KMS-11 (cell line): ENCODE results near the gene LGI2.

Experiments used
- H2AFZ ChIP-seq: fragments of 200-600 bp; sonication (generic); 2 replicates; pipeline ENCODE4 v1.6.1; 2016; ENCODE audit warnings: antibody characterized with exemption, mixed run types, low read depth
- H3K27ac ChIP-seq: fragments of 200-600 bp; sonication (generic); 2 replicates; pipeline ENCODE4 v1.6.1; 2016; ENCODE audit warnings: mild to moderate bottlenecking, mixed run types
- H3K27me3 ChIP-seq: fragments of 200-600 bp; sonication (generic); 2 replicates; pipeline ENCODE4 v1.6.1; 2017; ENCODE audit warnings: mild to moderate bottlenecking, low read depth, mixed run types, moderate library complexity; ENCODE audit not compliant: insufficient read depth
- H3K36me3 ChIP-seq: fragments of 200-600 bp; sonication (generic); 2 replicates; pipeline ENCODE4 v1.6.1; 2017; ENCODE audit warnings: mild to moderate bottlenecking, mixed run types; ENCODE audit not compliant: insufficient read depth
- H3K4me1 ChIP-seq: fragments of 200-600 bp; sonication (generic); 2 replicates; pipeline ENCODE4 v1.6.1; 2016; ENCODE audit warnings: mild to moderate bottlenecking, low read depth, mixed run types; ENCODE audit not compliant: poor library complexity, severe bottlenecking
- H3K4me2 ChIP-seq: fragments of 200-600 bp; sonication (generic); 2 replicates; pipeline ENCODE4 v1.7.0; 2016; ENCODE audit warnings: mild to moderate bottlenecking, mixed run types
- H3K4me3 ChIP-seq: fragments of 200-600 bp; sonication (generic); IDR thresholded peaks from 2 replicates; pipeline ENCODE4 v1.6.1; 2017; ENCODE audit warnings: low read depth, low read length, mixed read lengths; ENCODE audit not compliant: insufficient read depth
- H3K79me2 ChIP-seq: fragments of 200-600 bp; sonication (generic); 2 replicates; pipeline ENCODE4 v1.6.1; 2016; ENCODE audit warnings: low read depth, mixed run types; ENCODE audit not compliant: insufficient read depth
- H3K9ac ChIP-seq: fragments of 200-600 bp; sonication (generic); 2 replicates; pipeline ENCODE4 v1.6.1; 2016; ENCODE audit warnings: mild to moderate bottlenecking, mixed run types
- H4K20me1 ChIP-seq: fragments of 200-600 bp; sonication (generic); 2 replicates; pipeline ENCODE4 v1.6.1; 2016; ENCODE audit warnings: mild to moderate bottlenecking, mixed run types; ENCODE audit not compliant: insufficient read depth
- CTCF ChIP-seq: fragments of 200-600 bp; sonication (generic); conservative IDR thresholded peaks from 2 replicates; pipeline ENCODE4 v1.6.1; 2017; ENCODE audit warnings: low read depth, mild to moderate bottlenecking, antibody characterized with exemption, low read length, moderate library complexity, mixed read lengths

LGI2 gene

GRCh38 chr4:25061602-25062001, 30.9 kb upstream of the LGI2 start:
- Histone ChIP-seq H3K79me2 (no peaks in the 10 kb centered on the region), H3K27me3 (no peaks in the 10 kb centered on the region), H4K20me1 (no peaks in the 10 kb centered on the region), H3K4me1 (peaks cover 5% of the 10 kb centered on the region), H3K36me3 (no peaks in the 10 kb centered on the region), H3K4me2 (no peak overlapping the region), H3K4me3 (no peak overlapping the region), H3K9ac (no peak overlapping the region), H3K27ac (no peak overlapping the region), H2AFZ (no peak overlapping the region)
- TF ChIP-seq CTCF = no peak

- H3K4me1 ChIP-seq = peaks cover 5% of the 10 kb centered on the region
- no peak overlapping the region for H3K4me3 ChIP-seq
- H3K4me2 ChIP-seq = no peak overlapping the region
- H3K27ac ChIP-seq = no peak overlapping the region
- no peaks in the 10 kb centered on the region for H3K27me3 ChIP-seq
- H2AFZ ChIP-seq = no peak overlapping the region
- no peaks in the 10 kb centered on the region for H3K36me3 ChIP-seq
- no peak for TF ChIP-seq CTCF
- H4K20me1 ChIP-seq = no peaks in the 10 kb centered on the region
- H3K9ac ChIP-seq = no peak overlapping the region
- no peaks in the 10 kb centered on the region for H3K79me2 ChIP-seq
These were observed 30.2 kb upstream of the LGI2 start for GRCh38 chr4:25060963-25061340.

- Histone ChIP-seq H3K27me3 (no peaks in the 10 kb centered on the region), H3K79me2 (no peaks in the 10 kb centered on the region), H3K4me3 (no peak overlapping the region), H3K36me3 (no peaks in the 10 kb centered on the region), H2AFZ (no peak overlapping the region), H3K4me1 (peaks cover 5% of the 10 kb centered on the region), H3K4me2 (no peak overlapping the region), H3K27ac (no peak overlapping the region), H4K20me1 (no peaks in the 10 kb centered on the region), H3K9ac (no peak overlapping the region)
- no peak for TF ChIP-seq CTCF
These were observed 29.7 kb upstream of the LGI2 start for GRCh38 chr4:25060241-25060962.

GRCh38 chr4:25059791-25060190, 29.0 kb upstream of the LGI2 start:
- H3K27me3 ChIP-seq = no peaks in the 10 kb centered on the region
- no peaks in the 10 kb centered on the region for H3K79me2 ChIP-seq
- H2AFZ ChIP-seq = no peak overlapping the region
- no peak overlapping the region for H3K9ac ChIP-seq
- peaks cover 9% of the 10 kb centered on the region for H3K4me1 ChIP-seq
- H3K36me3 ChIP-seq = no peaks in the 10 kb centered on the region
- no peak overlapping the region for H3K4me3 ChIP-seq
- H4K20me1 ChIP-seq = no peaks in the 10 kb centered on the region
- H3K27ac ChIP-seq = no peak overlapping the region
- no peak for TF ChIP-seq CTCF
- no peak overlapping the region for H3K4me2 ChIP-seq
